GM10248 (cell line): ENCODE measurements around the gene ADSL.
A peak's percentile ranks its signal among the peaks of the same experiment; 100 is the strongest.

ENCODE experiments used
- CTCF ChIA-PET: fragments of 300-600 bp; sonication (Branson Sonifier 250); formaldehyde crosslinking; extraction: SDS; loops from one replicate; lab custom pipeline; 2021; ENCODE audit warnings: antibody characterized with exemption; lab: Yijun Ruan, JAX
- POLR2A ChIA-PET: fragments of 350-650 bp; sonication (Branson Sonifier 250); formaldehyde crosslinking; extraction: SDS; loops from one replicate; lab custom pipeline; 2020; ENCODE audit warnings: antibody characterized with exemption; lab: Yijun Ruan, JAX
- DNase-seq: peaks from one replicate; pipeline ENCODE4 v3.0.0; 2012; ENCODE audit errors: extremely low spot score
- TF ChIP-seq, protein P1 (sequence below): IDR thresholded peaks from 2 replicates; pipeline ENCODE4 v1.5.1; 2012; ENCODE audit warnings: mild to moderate bottlenecking, low read depth; ENCODE audit errors: extremely low read depth, missing control alignments, control extremely low read depth

The ADSL gene

DNA sequence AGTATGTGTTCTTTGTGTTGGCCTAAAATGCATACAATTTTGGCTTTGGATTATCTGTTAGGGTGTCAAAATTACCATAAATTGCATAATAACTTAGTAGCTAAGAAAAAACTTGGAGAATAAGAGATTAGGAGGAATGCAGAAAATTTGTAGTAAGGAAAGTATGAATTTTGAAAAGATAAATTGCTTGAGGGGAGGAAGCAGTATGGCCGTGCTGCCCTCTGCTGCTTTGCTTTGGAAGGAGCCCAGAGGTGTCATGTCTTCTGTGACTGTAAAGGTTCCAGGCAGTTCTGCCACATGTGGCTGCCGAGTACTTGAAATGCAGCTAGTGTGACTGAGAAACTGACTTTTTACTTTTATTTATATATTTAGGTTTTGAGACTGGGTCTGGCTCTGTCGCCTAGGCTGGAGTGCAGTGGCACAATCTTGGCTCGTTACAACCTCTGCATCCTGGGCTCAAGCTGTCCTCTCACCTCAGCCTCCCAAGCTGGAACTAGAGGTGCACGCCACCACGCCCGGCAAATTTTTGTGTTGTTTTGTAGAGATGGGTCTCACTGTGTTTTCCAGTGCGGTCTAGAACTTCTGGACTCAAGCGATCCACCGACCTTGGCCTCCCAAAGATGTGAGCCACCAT is 1.8 kb downstream of the ADSL start:
- peak; percentile 78 for DNase-seq
- TF ChIP-seq, protein P1, sequence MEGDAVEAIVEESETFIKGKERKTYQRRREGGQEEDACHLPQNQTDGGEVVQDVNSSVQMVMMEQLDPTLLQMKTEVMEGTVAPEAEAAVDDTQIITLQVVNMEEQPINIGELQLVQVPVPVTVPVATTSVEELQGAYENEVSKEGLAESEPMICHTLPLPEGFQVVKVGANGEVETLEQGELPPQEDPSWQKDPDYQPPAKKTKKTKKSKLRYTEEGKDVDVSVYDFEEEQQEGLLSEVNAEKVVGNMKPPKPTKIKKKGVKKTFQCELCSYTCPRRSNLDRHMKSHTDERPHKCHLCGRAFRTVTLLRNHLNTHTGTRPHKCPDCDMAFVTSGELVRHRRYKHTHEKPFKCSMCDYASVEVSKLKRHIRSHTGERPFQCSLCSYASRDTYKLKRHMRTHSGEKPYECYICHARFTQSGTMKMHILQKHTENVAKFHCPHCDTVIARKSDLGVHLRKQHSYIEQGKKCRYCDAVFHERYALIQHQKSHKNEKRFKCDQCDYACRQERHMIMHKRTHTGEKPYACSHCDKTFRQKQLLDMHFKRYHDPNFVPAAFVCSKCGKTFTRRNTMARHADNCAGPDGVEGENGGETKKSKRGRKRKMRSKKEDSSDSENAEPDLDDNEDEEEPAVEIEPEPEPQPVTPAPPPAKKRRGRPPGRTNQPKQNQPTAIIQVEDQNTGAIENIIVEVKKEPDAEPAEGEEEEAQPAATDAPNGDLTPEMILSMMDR: peak; percentile 89
- ChIA-PET POLR2A (no interaction called here), CTCF (interaction anchor here (0.6 to 3.2 kb wide), 36 partner anchors 9 to 813 kb away, joined by 3 to 23 read pairs (median 4); partner anchors contain the start of gene SLC25A17)

DNA sequence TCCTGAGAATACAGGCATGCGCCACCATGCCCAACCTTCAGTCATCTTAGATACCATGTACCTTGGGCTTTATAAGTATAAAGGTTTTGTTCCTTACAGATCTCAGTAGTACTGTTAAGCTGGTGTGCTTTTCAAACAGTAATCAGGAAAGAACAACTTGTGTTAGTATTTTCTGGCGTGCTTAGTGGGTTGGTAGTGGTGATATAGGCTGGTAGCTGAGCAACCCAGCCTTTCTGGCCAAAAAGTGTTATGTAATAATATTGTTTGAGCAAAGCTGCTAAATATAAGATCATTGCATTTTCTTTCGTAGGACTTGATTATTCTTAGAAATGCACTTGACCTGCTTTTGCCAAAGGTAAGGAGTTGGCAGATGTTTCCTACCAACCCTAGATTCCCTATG is 6.5 kb downstream of the ADSL start:
- POLR2A ChIA-PET: interaction anchor here (0.6 kb wide), 1 partner anchor 42 kb away, joined by 5 read pairs; no protein-coding TSS in a partner anchor
- CTCF ChIA-PET: interaction anchor here (1.0 kb wide), 1 partner anchor 316 kb away, joined by 3 read pairs; no protein-coding TSS in a partner anchor
- no peak for DNase-seq
- TF ChIP-seq, protein P1: no peak

DNA sequence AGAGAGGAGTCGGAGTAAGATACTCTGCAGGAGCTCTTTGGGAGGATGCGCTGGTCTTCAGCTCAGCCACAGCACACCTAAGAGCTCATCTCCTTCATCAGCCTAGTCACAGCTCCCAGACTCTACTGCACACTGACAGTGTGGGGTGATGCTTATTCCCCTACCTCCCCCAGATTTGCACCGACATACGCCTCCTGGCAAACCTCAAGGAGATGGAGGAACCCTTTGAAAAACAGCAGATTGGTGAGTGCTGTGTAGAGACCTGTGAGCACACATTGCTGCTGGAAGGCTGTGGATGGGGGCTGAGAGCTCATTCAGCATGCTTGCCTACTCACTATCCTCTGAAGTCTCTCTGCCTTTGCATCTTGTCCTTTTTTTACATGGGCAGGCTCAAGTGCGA is 14.8 kb downstream of the ADSL start:
- POLR2A ChIA-PET: no interaction called here
- CTCF ChIA-PET: interaction anchor here (4.8 kb wide), 1 partner anchor 13 kb away, joined by 23 read pairs; no protein-coding TSS in a partner anchor

DNA sequence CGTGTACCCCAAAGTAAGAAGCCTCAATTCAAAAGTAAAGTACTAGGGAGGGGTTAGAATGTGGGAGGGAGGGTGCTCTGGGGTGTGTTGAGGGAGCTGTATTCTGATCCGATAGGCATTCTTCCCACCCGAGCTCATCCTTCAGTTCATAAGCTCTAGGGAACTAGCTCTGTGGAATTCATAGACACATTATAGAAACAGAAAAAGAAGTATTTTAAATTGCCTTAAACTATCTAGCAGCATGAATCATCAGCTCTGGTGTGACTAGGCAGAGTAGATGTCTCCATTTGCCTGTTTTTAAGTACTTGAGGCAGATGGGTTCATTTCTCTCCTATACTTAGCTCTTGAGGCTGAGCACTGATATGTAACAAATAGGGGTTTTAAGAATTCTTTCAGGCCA is 16.8 kb downstream of the ADSL start:
- ChIA-PET POLR2A (no interaction called here), CTCF (interaction anchor here (1.4 to 4.8 kb wide), 2 partner anchors 8 to 15 kb away, joined by 3 to 23 read pairs; no protein-coding TSS in a partner anchor)
- DNase-seq: no peak
- TF ChIP-seq, protein P1: no peak

More for the DNA sequence above, 14.8 kb downstream of the ADSL start:
- no peak for DNase-seq
- TF ChIP-seq, protein P1: no peak

DNA sequence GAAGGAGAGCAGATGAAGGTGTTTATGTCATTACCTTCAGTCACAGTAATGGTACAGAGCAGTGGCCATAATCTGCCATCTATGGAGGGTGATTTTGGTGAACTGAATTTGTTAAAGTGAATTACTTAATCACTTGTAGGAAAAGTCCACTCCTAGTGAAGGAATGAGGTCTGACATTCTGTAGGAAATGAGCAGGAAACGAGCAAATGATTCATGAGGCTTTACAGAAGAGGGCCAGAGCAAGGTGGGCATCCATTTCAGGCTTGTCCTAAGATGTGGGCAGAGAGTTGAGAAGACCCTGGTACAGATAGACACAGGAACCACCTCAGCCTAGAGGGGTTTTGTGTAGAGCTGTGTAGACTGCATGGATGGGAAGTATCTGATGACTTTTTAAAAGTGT is 18.1 kb downstream of the ADSL start:
- TF ChIP-seq, protein P1: no peak
- ChIA-PET CTCF (interaction anchor here (1.4 to 4.8 kb wide), 2 partner anchors 9 to 16 kb away, joined by 3 to 23 read pairs; no protein-coding TSS in a partner anchor), POLR2A (no interaction called here)
- no peak for DNase-seq

DNA sequence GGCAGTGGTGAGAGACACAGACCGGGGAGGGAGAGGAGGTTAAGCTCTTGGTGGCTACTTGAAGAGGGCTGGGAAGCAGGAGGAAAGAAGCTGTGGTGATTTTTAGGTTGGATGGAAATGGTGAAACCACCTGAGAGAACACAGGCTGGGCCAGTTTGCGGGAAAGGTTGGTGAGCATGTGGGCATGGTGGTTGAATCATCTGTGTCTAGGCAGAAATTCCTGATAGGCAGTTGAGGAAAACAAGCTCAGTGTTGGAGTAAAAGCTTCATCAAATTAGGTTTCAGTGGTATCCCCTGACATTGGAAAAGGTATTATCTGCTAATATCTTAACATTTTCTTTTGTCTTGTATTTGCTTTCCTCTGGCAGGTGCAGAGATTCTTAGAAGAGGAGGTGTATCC is 19.8 kb downstream of the ADSL start:
- TF ChIP-seq, protein P1: no peak
- CTCF ChIA-PET: interaction anchor here (1.0 to 2.4 kb wide), 5 partner anchors 10 to 71 kb away, joined by 3 to 15 read pairs (median 4); no protein-coding TSS in a partner anchor
- POLR2A ChIA-PET: no interaction called here
- DNase-seq: no peak
